Measurements from ENCODE around the gene DCST1. TPM values are rescaled to one million over a fixed set of nuclear protein-coding genes. Genes with fewer than 3 reads are reported as not detected.

DCST1 gene
- total and polyA plus RNA-seq, 2 experiments from 2014 or later, result not detected

- DNase-seq, result no peak
Observed at GRCh38 chr1:154998201-154998780, 35.3 kb upstream of the DCST1 start.

GRCh38 chr1:154998818-154999570, 34.6 kb upstream of the DCST1 start:
- H3K4me2 ChIP-seq (ENCODE audit: unreplicated experiment), result peak overlapping the region; percentile 79
- TF ChIP-seq EZH2phosphoT487 (IDR thresholded peaks at IDR 0.05; ENCODE audit: insufficient read depth, low read depth) (no peak), EZH2 (IDR thresholded peaks at IDR 0.05; ENCODE audit: insufficient read depth, poor library complexity, severe bottlenecking) (no peak)
- no peak overlapping the region; the same call in 1 of the 2 replicates for H3K27ac ChIP-seq
- H3K9me2 ChIP-seq (ENCODE audit: insufficient read depth), result no peaks in the 10 kb centered on the region
- H3K36me3 ChIP-seq (ENCODE audit: low read depth), result no peaks in the 10 kb centered on the region
- peaks cover 5% of the 10 kb centered on the region; the same call in 1 of the 2 replicates for H3F3A ChIP-seq (ENCODE audit: insufficient read depth)
- H3K27me3 ChIP-seq (replicated peaks; ENCODE audit: insufficient read depth), result no peaks in the 10 kb centered on the region
- peak overlapping the region; percentile 63 for H3K4me3 ChIP-seq
- peak overlapping the region; percentile 76 for H2AFZ ChIP-seq
- WGBS, 2 experiments (ENCODE audit: low coverage in 1 of 2, low lambda C conversion rate in 2 of 2, missing lambda C conversion rate in 2 of 2), result 12 to 15% methylated on average over 34 to 38 of the region's 40 CpGs
- peak overlapping the region; percentile 43 for H3K9ac ChIP-seq
- peaks cover 10% of the 10 kb centered on the region for H3K4me1 ChIP-seq (ENCODE audit: insufficient read depth)
- no peaks in the 10 kb centered on the region for H4K20me1 ChIP-seq (ENCODE audit: insufficient read depth)
- no peaks in the 10 kb centered on the region for H3K9me3 ChIP-seq (ENCODE audit: low read depth)
- DNase-seq, result peak; percentile 81
- in situ Hi-C loops (cut with MboI), result no loop called here
- peaks cover 13% of the 10 kb centered on the region for H3K79me2 ChIP-seq (ENCODE audit: insufficient read depth)

More at GRCh38 chr1:154998201-154998780, 35.3 kb upstream of the DCST1 start:
- Histone ChIP-seq H3K9ac (no peak overlapping the region), H3K4me3 (no peak overlapping the region), H3K27ac (no peak overlapping the region), H3K9me3 (ENCODE audit: low read depth) (no peaks in the 10 kb centered on the region), H3K79me2 (ENCODE audit: insufficient read depth) (peaks cover 6% of the 10 kb centered on the region), H3K36me3 (ENCODE audit: low read depth) (no peaks in the 10 kb centered on the region), H3K27me3 (replicated peaks; ENCODE audit: insufficient read depth) (no peaks in the 10 kb centered on the region), H3K4me2 (ENCODE audit: unreplicated experiment) (no peak overlapping the region), H3K4me1 (ENCODE audit: insufficient read depth) (peaks cover 10% of the 10 kb centered on the region), H3F3A (ENCODE audit: insufficient read depth) (peaks cover 5% of the 10 kb centered on the region; the same call in 1 of the 2 replicates), H4K20me1 (ENCODE audit: insufficient read depth) (no peaks in the 10 kb centered on the region), H3K9me2 (ENCODE audit: insufficient read depth) (no peaks in the 10 kb centered on the region), H2AFZ (no peak overlapping the region)
- WGBS, 2 experiments (ENCODE audit: low coverage in 1 of 2, low lambda C conversion rate in 2 of 2, missing lambda C conversion rate in 2 of 2), result 75 to 79% methylated on average over 15 to 16 of the region's 16 CpGs
- in situ Hi-C loops (cut with MboI), result no loop called here
- TF ChIP-seq EZH2phosphoT487 (IDR thresholded peaks at IDR 0.05; ENCODE audit: insufficient read depth, low read depth) (no peak), EZH2 (IDR thresholded peaks at IDR 0.05; ENCODE audit: insufficient read depth, poor library complexity, severe bottlenecking) (no peak)

- 4% methylated on average over 24 to 45 of the region's 50 CpGs for WGBS, 2 experiments (ENCODE audit: low coverage in 1 of 2, low lambda C conversion rate in 2 of 2, missing lambda C conversion rate in 2 of 2)
- Histone ChIP-seq H3K4me2 (ENCODE audit: unreplicated experiment) (peak overlapping the region; percentile 79), H3K9ac (peak overlapping the region; percentile 43), H4K20me1 (ENCODE audit: insufficient read depth) (no peaks in the 10 kb centered on the region), H3K27me3 (replicated peaks; ENCODE audit: insufficient read depth) (no peaks in the 10 kb centered on the region), H3K4me1 (ENCODE audit: insufficient read depth) (peaks cover 17% of the 10 kb centered on the region), H3K79me2 (ENCODE audit: insufficient read depth) (peaks cover 21% of the 10 kb centered on the region), H3K36me3 (ENCODE audit: low read depth) (no peaks in the 10 kb centered on the region), H3F3A (ENCODE audit: insufficient read depth) (peaks cover 5% of the 10 kb centered on the region; the same call in 1 of the 2 replicates), H3K4me3 (peak overlapping the region; percentile 63), H3K27ac (peak overlapping the region; percentile 21), H3K9me3 (ENCODE audit: low read depth) (no peaks in the 10 kb centered on the region), H3K9me2 (ENCODE audit: insufficient read depth) (no peaks in the 10 kb centered on the region), H2AFZ (peak overlapping the region; percentile 76)
- in situ Hi-C loops (cut with MboI), result no loop called here
- TF ChIP-seq EZH2phosphoT487 (IDR thresholded peaks at IDR 0.05; ENCODE audit: insufficient read depth, low read depth) (no peak), EZH2 (IDR thresholded peaks at IDR 0.05; ENCODE audit: insufficient read depth, poor library complexity, severe bottlenecking) (no peak)
- DNase-seq, result peak; percentile 35
Observed at GRCh38 chr1:154999571-155000410, 33.8 kb upstream of the DCST1 start.

DNA sequence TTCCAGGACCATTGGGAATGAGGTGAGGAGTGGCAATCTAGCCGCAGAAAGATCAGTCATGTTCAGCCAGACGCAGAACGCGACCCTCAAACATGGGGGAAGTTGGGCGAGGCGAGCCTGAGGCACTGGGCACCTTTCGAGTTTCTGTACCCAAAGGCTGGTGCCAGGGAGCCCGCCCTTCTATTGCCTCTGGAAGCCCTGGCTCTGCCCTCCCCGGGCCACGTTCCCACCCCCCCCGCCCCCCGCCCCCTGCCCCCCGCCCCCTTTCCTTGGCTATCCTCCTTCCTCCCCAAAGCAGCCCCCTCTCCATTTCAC, 33.3 kb upstream of the DCST1 start:
- in situ Hi-C loops (cut with MboI), result no loop called here
- TF ChIP-seq EZH2phosphoT487 (IDR thresholded peaks at IDR 0.05; ENCODE audit: insufficient read depth, low read depth), result no peak
- no peak for TF ChIP-seq EZH2 (IDR thresholded peaks at IDR 0.05; ENCODE audit: insufficient read depth, poor library complexity, severe bottlenecking)
- no peaks in the 10 kb centered on the region for H3K27me3 ChIP-seq (replicated peaks; ENCODE audit: insufficient read depth)
- peak overlapping the region; percentile 89 for H3K4me2 ChIP-seq (ENCODE audit: unreplicated experiment)
- H4K20me1 ChIP-seq (ENCODE audit: insufficient read depth), result no peaks in the 10 kb centered on the region
- peaks cover 5% of the 10 kb centered on the region; the same call in 1 of the 2 replicates for H3F3A ChIP-seq (ENCODE audit: insufficient read depth)
- WGBS, 2 experiments (ENCODE audit: low coverage in 1 of 2, low lambda C conversion rate in 2 of 2, missing lambda C conversion rate in 2 of 2), result 0 to 4% methylated on average over 1 to 13 of the region's 13 CpGs
- H3K9me2 ChIP-seq (ENCODE audit: insufficient read depth), result no peaks in the 10 kb centered on the region
- H3K9ac ChIP-seq, result peak overlapping the region; percentile 75
- peak; percentile 38 for DNase-seq
- no peaks in the 10 kb centered on the region for H3K36me3 ChIP-seq (ENCODE audit: low read depth)
- H3K27ac ChIP-seq, result peak overlapping the region; percentile 67
- peaks cover 27% of the 10 kb centered on the region for H3K79me2 ChIP-seq (ENCODE audit: insufficient read depth)
- H3K4me1 ChIP-seq (ENCODE audit: insufficient read depth), result peaks cover 22% of the 10 kb centered on the region
- no peaks in the 10 kb centered on the region for H3K9me3 ChIP-seq (ENCODE audit: low read depth)
- peak overlapping the region; percentile 76; the same call in 1 of the 2 replicates for H2AFZ ChIP-seq
- H3K4me3 ChIP-seq, result peak overlapping the region; percentile 80

All from GM23248 (cell line).